Adrenal gland (tissue), 5 donors: ENCODE measurements around the gene ZFP30.

ENCODE experiments used
- CTCF ChIP-seq, 6 experiments: fragments of 450-650 bp in 4 of 6; fragments of 200-600 bp in 2 of 6; sonication (generic) in 1 of 6; IDR thresholded peaks; 1 replicate in 5 of 6; 2 replicates in 1 of 6; pipeline versions ENCODE4 v1.5.1 to v1.8.0; 2016 to 2021; ENCODE audit warnings: antibody characterized with exemption in 6 of 6, mild to moderate bottlenecking in 2 of 6, moderate library complexity in 1 of 6
- POLR2A ChIP-seq, 2 donors: fragments of 450-650 bp; IDR thresholded peaks; one replicate each; pipeline ENCODE4 v1.6.1; 2017; ENCODE audit warnings: antibody characterized with exemption in 2 of 2, mild to moderate bottlenecking in 2 of 2, moderate library complexity in 1 of 2
- donor health status: DM: no; HTN: no; CAD: no.

- TF ChIP-seq CTCF (IDR thresholded peaks at IDR 0.05) (no peak), POLR2A (IDR thresholded peaks at IDR 0.05) (no peak)
Observed at GRCh38 chr19:37654118-37654517, 1.1 kb downstream of the ZFP30 start.
